Psoas muscle (tissue), 8 donors: Measurements from ENCODE around the gene ARNT2. TPM values are rescaled to one million over a fixed set of nuclear protein-coding genes. Genes with fewer than 3 reads are reported as not detected.

Experiments
- ATAC-seq, 4 donors: fragments of 200-7000 bp; cut with Tn5 transposase; one replicate each; pipeline ENCODE4 v1.9.1; 2020; ENCODE audit warnings: moderate library complexity in 3 of 4, mild to moderate bottlenecking in 2 of 4
- DNase-seq, 2 donors: peaks; one replicate each; pipeline ENCODE4 v3.0.0-alpha.2; 2020
- H3K27ac ChIP-seq: fragments of 200-600 bp; one replicate; pipeline ENCODE4 v1.8.0; 2022
- H3K27me3 ChIP-seq, 3 donors: fragments of 200-600 bp in 1 of 3; one replicate each; pipeline versions ENCODE4 v1.6.1 to v1.8.0; 2013 to 2022; ENCODE audit warnings: low read length in 2 of 3, mild to moderate bottlenecking in 2 of 3, moderate library complexity in 1 of 3; ENCODE audit not compliant: insufficient read depth in 3 of 3
- H3K36me3 ChIP-seq, 2 donors: fragments of 200-600 bp in 1 of 2; one replicate each; pipeline versions ENCODE4 v1.6.1 to v1.8.0; 2013 to 2022; ENCODE audit warnings: low read depth in 1 of 2, mild to moderate bottlenecking in 1 of 2, moderate library complexity in 1 of 2; ENCODE audit not compliant: insufficient read depth in 1 of 2
- H3K4me1 ChIP-seq: fragments of 200-600 bp; one replicate; pipeline ENCODE4 v1.8.0; 2022
- H3K4me3 ChIP-seq: fragments of 200-600 bp; one replicate; pipeline ENCODE4 v1.8.0; 2022; ENCODE audit warnings: mild to moderate bottlenecking
- H3K9me3 ChIP-seq: fragments of 200-600 bp; one replicate; pipeline ENCODE4 v1.8.0; 2022
- WGBS, 3 donors: extraction: QIAGEN DNeasy Blood & Tissue Kit; methylation state at CpG; one replicate each; pipeline versions ENCODE4 v1.1.6 to v1.1.7; 2013; 5-methylcytosine and 5-hydroxymethylcytosine counted together
- intact Hi-C, 2 donors: fragments of 100-400 bp; cut with DNase I; formaldehyde crosslinking; loops; one replicate each; pipeline versions ENCODE4 v1.11.0 to v1.14.2; 2022
- polyA plus RNA-seq, 3 donors: library from polyadenylated mRNA; stranded (reverse); fragments of 200-250 nt; gene quantifications; one replicate each; pipeline ENCODE4 v1.2.3, GENCODE V29; 2013
- total RNA-seq, 4 donors: library from RNA; stranded (reverse); fragmentation: NEBNext Ultra II Directional in 2 of 4; extraction: Animal tissue kit (Norgen Biotek cat#: 25700) in 2 of 4; gene quantifications; one replicate each; pipeline versions ENCODE4 v1.2.1 to v1.2.4, GENCODE V29; 2021 to 2023
- TF ChIP-seq, protein P1 (sequence below): fragments of 200-600 bp; IDR thresholded peaks from one replicate; pipeline ENCODE4 v1.8.0; 2022; ENCODE audit warnings: antibody characterized with exemption
- donor health status: healthy with polysubstance abuse.
- donor health status: DM: no; HTN: no; CAD: no; lungs with moderate emphysema.
- donor health status: Bipolar disorder and iron deficiency.
- donor health status: healthy.
- donor health status: DM: yes; HTN: yes; CAD: no.
- donor health status: DM: no; HTN: no; CAD: no.
- donor health status: DM: no; HTN: no; CAD: no.
- donor health status: DM: yes; HTN: yes; CAD: no.

Gene ARNT2
- total and polyA plus RNA-seq, 7 donors = 0.09 to 12.2 (median 4.4) TPM

DNA sequence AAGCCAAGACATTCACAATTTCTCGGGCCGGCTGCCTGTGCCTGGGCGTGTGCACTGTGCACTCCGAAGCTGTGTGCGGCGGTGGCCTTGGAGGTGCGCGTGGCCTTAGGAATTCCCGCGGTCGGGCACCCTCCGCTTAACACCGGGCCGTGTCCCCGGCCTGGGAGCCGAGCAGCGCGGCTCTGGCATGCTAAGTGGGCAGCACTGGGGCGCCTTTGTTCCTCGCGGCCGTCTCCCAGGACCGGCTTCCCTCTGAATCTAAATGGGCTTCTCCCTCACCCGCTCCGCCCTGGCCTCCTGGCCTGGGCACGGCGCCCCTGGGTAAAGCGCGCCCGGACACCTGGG lies 498 bp upstream of the ARNT2 start:
- no peaks in the 10 kb centered on the region for H3K9me3 ChIP-seq
- peak overlapping the region; percentile 69 for H3K4me3 ChIP-seq
- intact Hi-C loops = loop anchor here in 1 of 2 donors (10.0 kb wide), 1 partner anchor 79 kb away; no protein-coding TSS in a partner anchor
- H3K4me1 ChIP-seq = peaks cover 11% of the 10 kb centered on the region
- H3K27ac ChIP-seq = peak overlapping the region; percentile 50
- no peaks in the 10 kb centered on the region for H3K27me3 ChIP-seq
- TF ChIP-seq, protein P1, sequence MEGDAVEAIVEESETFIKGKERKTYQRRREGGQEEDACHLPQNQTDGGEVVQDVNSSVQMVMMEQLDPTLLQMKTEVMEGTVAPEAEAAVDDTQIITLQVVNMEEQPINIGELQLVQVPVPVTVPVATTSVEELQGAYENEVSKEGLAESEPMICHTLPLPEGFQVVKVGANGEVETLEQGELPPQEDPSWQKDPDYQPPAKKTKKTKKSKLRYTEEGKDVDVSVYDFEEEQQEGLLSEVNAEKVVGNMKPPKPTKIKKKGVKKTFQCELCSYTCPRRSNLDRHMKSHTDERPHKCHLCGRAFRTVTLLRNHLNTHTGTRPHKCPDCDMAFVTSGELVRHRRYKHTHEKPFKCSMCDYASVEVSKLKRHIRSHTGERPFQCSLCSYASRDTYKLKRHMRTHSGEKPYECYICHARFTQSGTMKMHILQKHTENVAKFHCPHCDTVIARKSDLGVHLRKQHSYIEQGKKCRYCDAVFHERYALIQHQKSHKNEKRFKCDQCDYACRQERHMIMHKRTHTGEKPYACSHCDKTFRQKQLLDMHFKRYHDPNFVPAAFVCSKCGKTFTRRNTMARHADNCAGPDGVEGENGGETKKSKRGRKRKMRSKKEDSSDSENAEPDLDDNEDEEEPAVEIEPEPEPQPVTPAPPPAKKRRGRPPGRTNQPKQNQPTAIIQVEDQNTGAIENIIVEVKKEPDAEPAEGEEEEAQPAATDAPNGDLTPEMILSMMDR = no peak
- 3 to 8% (median 7%) methylated on average over 25 to 30 of the region's 30 CpGs for WGBS, 3 donors
- DNase-seq (peak in 1 of 2 donors; percentile 65), ATAC-seq (peak; percentile 57 to 83 (median 77))
- no peaks in the 10 kb centered on the region for H3K36me3 ChIP-seq

DNA sequence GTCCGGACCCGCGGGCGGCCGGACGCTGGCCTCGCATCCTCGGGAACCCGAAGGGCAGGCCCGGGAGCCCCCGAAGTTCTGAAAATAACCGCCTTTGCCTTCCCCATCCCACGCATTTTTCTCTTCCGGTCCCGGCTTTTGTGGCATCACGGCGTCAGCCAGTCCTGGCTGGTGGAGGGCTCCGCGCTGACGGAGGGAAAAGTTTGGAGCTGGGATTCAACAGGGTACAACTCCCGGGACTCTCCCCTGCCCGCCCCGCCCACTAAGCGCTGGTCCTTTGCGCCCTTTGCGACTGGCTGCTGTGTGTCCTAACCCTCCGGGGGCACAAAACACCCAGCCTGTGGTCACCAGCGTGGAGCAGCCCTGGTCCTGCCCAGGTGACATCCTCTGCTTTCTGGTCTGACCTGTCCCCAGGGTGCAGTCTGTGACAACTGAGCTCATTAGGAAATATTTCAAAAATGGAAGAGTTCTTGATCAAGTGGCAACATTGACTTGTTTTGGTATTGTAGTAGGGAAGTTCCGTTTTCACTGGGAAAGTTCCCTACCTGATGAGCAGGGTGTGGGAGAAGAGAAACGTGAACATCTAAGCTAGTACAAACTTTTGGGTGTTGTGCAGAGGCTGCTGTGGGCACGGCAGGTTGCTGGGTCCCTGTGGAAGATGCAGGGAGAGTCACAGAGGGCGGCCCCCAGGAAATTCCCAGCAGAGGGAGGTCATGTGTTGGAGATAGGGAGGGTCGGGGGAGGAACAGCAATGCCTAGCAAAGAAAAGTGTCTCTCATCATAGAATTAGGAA lies 775 bp downstream of the ARNT2 start:
- intact Hi-C loops = loop anchor here in 1 of 2 donors (10.0 kb wide), 1 partner anchor 80 kb away; no protein-coding TSS in a partner anchor
- WGBS, 3 donors = 7 to 9% (median 8%) methylated on average over 27 to 33 of the region's 33 CpGs
- no peak overlapping the region for H3K27ac ChIP-seq
- H3K4me3 ChIP-seq = peak overlapping the region; percentile 69
- TF ChIP-seq, protein P1 = no peak
- H3K27me3 ChIP-seq = no peaks in the 10 kb centered on the region
- H3K36me3 ChIP-seq = no peaks in the 10 kb centered on the region
- ATAC-seq (peak in 2 of 4 donors; percentile 11 to 23), DNase-seq (peak; percentile 16 to 59)
- H3K9me3 ChIP-seq = no peaks in the 10 kb centered on the region
- H3K4me1 ChIP-seq = peaks cover 11% of the 10 kb centered on the region

GRCh38 chr15:80405554-80405850 lies 1.3 kb downstream of the ARNT2 start:
- WGBS, 3 donors = 81 to 88% (median 82%) methylated on average over 4 of the region's 4 CpGs
- Histone ChIP-seq H3K36me3 (no peaks in the 10 kb centered on the region), H3K27me3 (no peaks in the 10 kb centered on the region), H3K27ac (no peak overlapping the region), H3K9me3 (no peaks in the 10 kb centered on the region), H3K4me1 (peaks cover 11% of the 10 kb centered on the region), H3K4me3 (no peak overlapping the region)
- TF ChIP-seq, protein P1 = no peak
- intact Hi-C loops = loop anchor here in 1 of 2 donors (10.0 kb wide), 1 partner anchor 81 kb away; no protein-coding TSS in a partner anchor
- ATAC-seq = no peak
- DNase-seq = no peak

- WGBS, 3 donors = 63 to 87% (median 69%) methylated on average over 2 of the region's 2 CpGs
- Histone ChIP-seq H3K4me1 (peaks cover 11% of the 10 kb centered on the region), H3K9me3 (no peaks in the 10 kb centered on the region), H3K36me3 (no peaks in the 10 kb centered on the region), H3K27me3 (no peaks in the 10 kb centered on the region), H3K27ac (no peak overlapping the region), H3K4me3 (no peak overlapping the region)
- no peak for DNase-seq
- intact Hi-C loops = loop anchor here in 1 of 2 donors (10.0 kb wide), 1 partner anchor 81 kb away; no protein-coding TSS in a partner anchor
- ATAC-seq = no peak
- TF ChIP-seq, protein P1 = no peak
Measured at GRCh38 chr15:80405970-80406369, 1.8 kb downstream of the ARNT2 start.
